ENCODE measurements around the gene JSRP1. TPM values are rescaled to one million over a fixed set of nuclear protein-coding genes. Genes with fewer than 3 reads are reported as not detected.
A peak's percentile ranks its signal among the peaks of the same experiment; 100 is the strongest.

Gene JSRP1
- total and polyA plus RNA-seq, 5 experiments from 2014 or later = 0.41 to 1.3 (median 0.64) TPM; not detected in 1

GRCh38 chr19:2254064-2254872, 1.9 kb downstream of the JSRP1 start:
- ATAC-seq (no peak), DNase-seq (no peak)
- peak overlapping the region; percentile 36 to 82 (median 62) for H3K4me3 Mint-ChIP-seq
- POLR2A ChIA-PET = interaction anchor here (1.0 to 15.8 kb wide), 9 partner anchors 7 to 222 kb away, joined by 3 to 370 read pairs (median 10); partner anchors contain the start of genes GADD45B, PLEKHJ1 and SF3A2
- H3K36me3 Mint-ChIP-seq = no peaks in the 10 kb centered on the region
- peaks cover 0 to 4% (median 0%) of the 10 kb centered on the region in 5 donors for H3K27me3 Mint-ChIP-seq
- no peaks in the 10 kb centered on the region for H3K9me3 Mint-ChIP-seq
- H3K4me1 Mint-ChIP-seq = peaks cover 1 to 37% (median 28%) of the 10 kb centered on the region in 4 donors
- H3K27ac Mint-ChIP-seq = peak overlapping the region in 3 of 10 donors; percentile 18 to 51 (median 33)

- H3K27me3 Mint-ChIP-seq = peaks cover 0 to 4% (median 0%) of the 10 kb centered on the region in 5 donors
- peak in 9 of 10 donors; percentile 34 to 81 (median 62) for DNase-seq
- H3K27ac Mint-ChIP-seq = peak overlapping the region in 5 of 10 donors; percentile 33 to 69 (median 60)
- peak overlapping the region; percentile 71 to 86 (median 82) for H3K4me3 Mint-ChIP-seq
- POLR2A ChIA-PET = interaction anchor here (0.6 to 15.8 kb wide), 12 partner anchors 8 to 234 kb away, joined by 3 to 370 read pairs (median 8); partner anchors contain the start of genes GADD45B, PLEKHJ1 and SF3A2
- H3K4me1 Mint-ChIP-seq = peaks cover 3 to 30% (median 22%) of the 10 kb centered on the region in 4 donors
- peak; percentile 57 to 61 for ATAC-seq
- H3K36me3 Mint-ChIP-seq = peaks cover 0 to 3% (median 0%) of the 10 kb centered on the region in 3 donors
- no peaks in the 10 kb centered on the region for H3K9me3 Mint-ChIP-seq
Observed at GRCh38 chr19:2253106-2254063, 2.8 kb downstream of the JSRP1 start.

GRCh38 chr19:2252797-2253105, 3.5 kb downstream of the JSRP1 start:
- Mint-ChIP-seq H3K36me3 (peaks cover 0 to 4% (median 0%) of the 10 kb centered on the region in 3 donors), H3K27ac (no peak overlapping the region), H3K4me1 (peaks cover 3 to 24% (median 18%) of the 10 kb centered on the region in 4 donors), H3K9me3 (no peaks in the 10 kb centered on the region), H3K4me3 (peak overlapping the region; percentile 71 to 86 (median 82)), H3K27me3 (peaks cover 0 to 4% (median 0%) of the 10 kb centered on the region in 5 donors)
- POLR2A ChIA-PET = interaction anchor here (0.6 to 15.8 kb wide), 10 partner anchors 8 to 233 kb away, joined by 3 to 370 read pairs (median 10); partner anchors contain the start of genes GADD45B, PLEKHJ1 and SF3A2
- ATAC-seq (peak in 1 of 2 donors; percentile 1), DNase-seq (no peak)

DNA sequence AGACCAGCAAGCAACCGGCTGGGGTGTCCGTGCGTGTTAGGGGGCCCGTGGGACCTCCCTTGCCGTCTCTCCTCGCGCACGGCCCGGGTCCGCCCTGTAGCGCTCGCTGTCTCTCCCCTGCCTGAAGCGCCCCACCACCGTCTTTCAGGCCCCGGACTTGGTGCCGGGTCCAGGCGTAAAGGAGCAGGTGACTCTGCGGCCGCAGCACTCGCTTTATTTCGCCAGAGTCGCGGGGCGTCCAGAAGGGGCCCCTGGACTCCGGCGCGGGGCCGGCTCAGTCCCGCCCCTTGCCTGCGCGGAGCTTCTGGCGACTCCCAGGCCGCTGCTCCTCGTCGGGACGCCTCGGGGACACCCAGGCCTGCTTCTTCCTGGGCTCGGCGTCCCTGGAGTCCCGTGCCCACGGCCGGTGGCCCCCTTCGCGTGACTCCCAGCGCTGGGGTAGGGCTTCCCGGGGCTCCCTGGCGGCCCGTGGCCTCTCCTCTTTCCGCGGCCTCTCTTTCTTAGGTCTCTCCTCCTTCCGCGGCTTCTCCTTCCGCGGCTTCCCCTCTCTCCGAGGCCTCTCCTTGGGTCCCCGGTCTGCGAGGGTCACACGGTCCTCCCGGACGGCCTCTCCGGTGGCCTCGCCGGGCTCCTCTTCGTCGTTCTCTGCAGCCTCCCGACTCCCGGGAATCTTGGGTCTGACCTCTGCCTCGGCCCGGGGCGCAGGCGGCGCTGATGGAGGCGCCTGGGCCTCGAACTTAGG, 4.0 kb downstream of the JSRP1 start:
- Mint-ChIP-seq H3K4me1 (peaks cover 3 to 19% (median 16%) of the 10 kb centered on the region in 4 donors), H3K4me3 (peak overlapping the region; percentile 71 to 86 (median 82)), H3K36me3 (peaks cover 0 to 4% (median 0%) of the 10 kb centered on the region in 3 donors), H3K27me3 (peaks cover 0 to 4% (median 0%) of the 10 kb centered on the region in 5 donors), H3K27ac (peak overlapping the region in 1 of 10 donors; percentile 37), H3K9me3 (no peaks in the 10 kb centered on the region)
- ATAC-seq (peak in 1 of 2 donors; percentile 10), DNase-seq (peak in 1 of 10 donors; percentile 29)
- POLR2A ChIA-PET = interaction anchor here (0.8 to 15.8 kb wide), 10 partner anchors 8 to 233 kb away, joined by 3 to 370 read pairs (median 10); partner anchors contain the start of genes GADD45B, PLEKHJ1 and SF3A2

DNA sequence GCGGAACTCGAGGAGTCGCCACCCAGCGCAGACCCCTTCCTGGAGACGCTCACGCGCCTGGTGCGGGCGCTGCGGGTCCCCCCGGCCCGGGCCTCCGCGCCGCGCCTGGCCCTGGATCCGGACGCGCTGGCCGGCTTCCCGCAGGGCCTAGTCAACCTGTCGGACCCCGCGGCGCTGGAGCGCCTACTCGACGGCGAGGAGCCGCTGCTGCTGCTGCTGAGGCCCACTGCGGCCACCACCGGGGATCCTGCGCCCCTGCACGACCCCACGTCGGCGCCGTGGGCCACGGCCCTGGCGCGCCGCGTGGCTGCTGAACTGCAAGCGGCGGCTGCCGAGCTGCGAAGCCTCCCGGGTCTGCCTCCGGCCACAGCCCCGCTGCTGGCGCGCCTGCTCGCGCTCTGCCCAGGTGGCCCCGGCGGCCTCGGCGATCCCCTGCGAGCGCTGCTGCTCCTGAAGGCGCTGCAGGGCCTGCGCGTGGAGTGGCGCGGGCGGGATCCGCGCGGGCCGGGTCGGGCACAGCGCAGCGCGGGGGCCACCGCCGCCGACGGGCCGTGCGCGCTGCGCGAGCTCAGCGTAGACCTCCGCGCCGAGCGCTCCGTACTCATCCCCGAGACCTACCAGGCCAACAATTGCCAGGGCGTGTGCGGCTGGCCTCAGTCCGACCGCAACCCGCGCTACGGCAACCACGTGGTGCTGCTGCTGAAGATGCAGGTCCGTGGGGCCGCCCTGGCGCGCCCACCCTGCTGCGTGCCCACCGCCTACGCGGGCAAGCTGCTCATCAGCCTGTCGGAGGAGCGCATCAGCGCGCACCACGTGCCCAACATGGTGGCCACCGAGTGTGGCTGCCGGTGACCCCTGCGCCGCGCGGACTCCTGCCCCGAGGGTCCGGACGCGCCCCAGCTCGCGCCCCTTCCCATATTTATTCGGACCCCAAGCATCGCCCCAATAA, 4.8 kb downstream of the JSRP1 start:
- ATAC-seq = peak; percentile 31 to 38
- H3K4me3 Mint-ChIP-seq = peak overlapping the region in 8 of 10 donors; percentile 22 to 82 (median 66)
- peaks cover 2 to 17% (median 12%) of the 10 kb centered on the region in 4 donors for H3K4me1 Mint-ChIP-seq
- peaks cover 0 to 8% (median 0%) of the 10 kb centered on the region in 3 donors for H3K36me3 Mint-ChIP-seq
- H3K27ac Mint-ChIP-seq = peak overlapping the region in 1 of 10 donors; percentile 37
- DNase-seq = peak in 2 of 10 donors; percentile 30 to 34
- peaks cover 0 to 4% (median 0%) of the 10 kb centered on the region in 5 donors for H3K27me3 Mint-ChIP-seq
- POLR2A ChIA-PET = interaction anchor here (1.1 to 15.8 kb wide), 7 partner anchors 7 to 143 kb away, joined by 4 to 370 read pairs (median 14); partner anchors contain the start of genes PLEKHJ1 and SF3A2
- H3K9me3 Mint-ChIP-seq = no peaks in the 10 kb centered on the region

- peaks cover 2 to 17% (median 11%) of the 10 kb centered on the region in 4 donors for H3K4me1 Mint-ChIP-seq
- H3K27ac Mint-ChIP-seq = no peak overlapping the region
- H3K27me3 Mint-ChIP-seq = peaks cover 0 to 4% (median 0%) of the 10 kb centered on the region in 5 donors
- peak in 1 of 2 donors; percentile 1 for ATAC-seq
- no peak for DNase-seq
- peak overlapping the region in 2 of 10 donors; percentile 30 to 56 for H3K4me3 Mint-ChIP-seq
- peaks cover 0 to 11% (median 0%) of the 10 kb centered on the region in 3 donors for H3K36me3 Mint-ChIP-seq
- no peaks in the 10 kb centered on the region for H3K9me3 Mint-ChIP-seq
- POLR2A ChIA-PET = interaction anchor here (9.3 to 15.8 kb wide), 2 partner anchors 12 to 20 kb away, joined by 147 to 370 read pairs; partner anchors contain the start of genes PLEKHJ1 and SF3A2
Observed at GRCh38 chr19:2250766-2251105, 5.5 kb downstream of the JSRP1 start.

DNA sequence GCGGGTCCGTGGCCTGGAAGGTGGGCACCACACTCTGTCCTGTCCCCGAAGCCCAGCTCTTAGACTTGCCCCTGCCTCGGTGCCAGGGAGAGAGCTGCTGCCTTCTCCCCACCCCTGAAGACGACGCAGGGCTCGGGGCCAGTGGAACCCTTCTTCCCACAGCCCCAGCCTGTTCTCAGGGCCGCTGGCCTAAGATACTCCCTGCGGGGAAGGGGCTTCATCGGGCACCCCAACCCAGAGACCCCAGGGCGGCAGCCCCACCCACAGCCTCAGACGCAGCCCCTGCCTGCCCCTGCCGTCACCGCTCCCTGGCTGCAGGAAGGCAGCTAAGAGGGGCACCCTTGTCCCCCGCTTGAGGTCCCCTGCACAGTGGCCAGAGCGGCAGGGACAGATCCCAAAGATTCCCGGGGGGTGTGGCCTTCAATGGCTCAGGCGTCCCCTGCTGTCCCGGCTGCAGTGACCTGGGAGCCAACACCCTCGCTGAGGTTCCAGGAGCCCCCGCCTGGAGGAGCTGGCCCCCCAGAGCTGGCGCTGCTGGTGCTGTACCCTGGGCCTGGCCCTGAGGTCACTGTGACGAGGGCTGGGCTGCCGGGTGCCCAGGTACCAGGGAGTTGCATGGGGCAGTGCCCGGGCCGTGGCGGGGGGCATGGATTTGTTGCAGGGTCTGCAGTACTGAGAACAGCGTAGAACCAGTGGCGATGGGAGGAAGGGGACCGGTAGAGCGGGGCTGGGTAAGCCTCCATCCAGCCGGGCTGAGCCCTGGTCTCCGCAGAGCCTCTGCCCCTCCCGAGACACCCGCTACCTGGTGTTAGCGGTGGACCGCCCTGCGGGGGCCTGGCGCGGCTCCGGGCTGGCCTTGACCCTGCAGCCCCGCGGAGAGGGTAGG, 6.1 kb downstream of the JSRP1 start:
- ATAC-seq (peak in 1 of 2 donors; percentile 8), DNase-seq (peak in 1 of 10 donors; percentile 22)
- Mint-ChIP-seq H3K4me3 (peak overlapping the region in 7 of 10 donors; percentile 24 to 56 (median 33)), H3K36me3 (peaks cover 0 to 17% (median 0%) of the 10 kb centered on the region in 3 donors), H3K27ac (no peak overlapping the region), H3K4me1 (peaks cover 2 to 17% (median 11%) of the 10 kb centered on the region in 4 donors), H3K9me3 (no peaks in the 10 kb centered on the region), H3K27me3 (peaks cover 0 to 4% (median 0%) of the 10 kb centered on the region in 5 donors)
- POLR2A ChIA-PET = interaction anchor here (0.9 to 15.8 kb wide), 5 partner anchors 8 to 52 kb away, joined by 3 to 370 read pairs (median 9); partner anchors contain the start of genes PLEKHJ1 and SF3A2

DNA sequence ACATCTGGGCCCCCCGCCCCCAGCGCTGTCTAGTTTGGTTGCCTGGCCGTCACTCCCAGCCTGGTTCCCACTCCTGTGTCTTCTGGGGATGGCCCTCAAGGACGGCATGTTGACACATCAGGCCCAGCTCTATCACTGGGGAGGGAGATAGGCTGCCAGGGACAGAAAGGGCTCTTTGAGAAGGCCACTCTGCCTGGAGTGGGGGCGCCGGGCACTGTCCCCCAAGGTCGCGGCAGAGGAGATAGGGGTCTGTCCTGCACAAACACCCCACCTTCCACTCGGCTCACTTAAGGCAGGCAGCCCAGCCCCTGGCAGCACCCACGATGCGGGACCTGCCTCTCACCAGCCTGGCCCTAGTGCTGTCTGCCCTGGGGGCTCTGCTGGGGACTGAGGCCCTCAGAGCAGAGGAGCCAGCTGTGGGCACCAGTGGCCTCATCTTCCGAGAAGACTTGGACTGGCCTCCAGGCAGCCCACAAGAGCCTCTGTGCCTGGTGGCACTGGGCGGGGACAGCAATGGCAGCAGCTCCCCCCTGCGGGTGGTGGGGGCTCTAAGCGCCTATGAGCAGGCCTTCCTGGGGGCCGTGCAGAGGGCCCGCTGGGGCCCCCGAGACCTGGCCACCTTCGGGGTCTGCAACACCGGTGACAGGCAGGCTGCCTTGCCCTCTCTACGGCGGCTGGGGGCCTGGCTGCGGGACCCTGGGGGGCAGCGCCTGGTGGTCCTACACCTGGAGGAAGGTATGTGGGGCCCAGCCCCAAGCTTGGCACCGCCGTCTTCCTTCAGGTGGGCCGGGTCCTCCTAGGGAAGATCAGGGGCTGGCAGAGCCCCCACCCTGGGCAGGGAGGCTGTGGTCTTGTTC, 7.0 kb downstream of the JSRP1 start, which contains the start of gene AMH:
Gene AMH, plus strand, starts transcription at position 314 of the 857 bp plus-strand sequence. Its CDS starts 10 bp downstream, at position 324.
- DNase-seq (no peak), ATAC-seq (no peak)
- peak within 1 kb of the TSS in 7 of 10 donors; percentile 6 to 56 (median 26) for H3K4me3 Mint-ChIP-seq
- no peak within 1 kb of the TSS for H3K27ac Mint-ChIP-seq
- peaks cover 2 to 17% (median 11%) of the 10 kb centered on the region in 4 donors for H3K4me1 Mint-ChIP-seq
- peaks cover 0 to 4% (median 0%) of the 10 kb centered on the region in 5 donors for H3K27me3 Mint-ChIP-seq
- H3K36me3 Mint-ChIP-seq = peaks cover 0 to 25% (median 7%) of the 10 kb centered on the region in 3 donors
- POLR2A ChIA-PET = interaction anchor here (0.6 to 15.8 kb wide), 7 partner anchors 9 to 53 kb away, joined by 3 to 370 read pairs (median 5); partner anchors contain the start of genes PLEKHJ1 and SF3A2
- no peaks in the 10 kb centered on the region for H3K9me3 Mint-ChIP-seq

All from naive thymus-derived CD8-positive, alpha-beta T cell (primary cell).